IMR-90 (cell line): ENCODE results near the gene WNT11. TPM values are rescaled to one million over a fixed set of nuclear protein-coding genes. Genes with fewer than 3 reads are reported as not detected.

Source experiments
- ATAC-seq: fragments of 200-7000 bp; cut with Tn5 transposase; 2 replicates; pipeline ENCODE4 v1.9.1; 2020; ENCODE audit warnings: low read depth, mild to moderate bottlenecking, moderate library complexity
- BruUV-seq: library from RNA; stranded (reverse); fragments of 400-500 nt; replicated peaks from 2 replicates; lab custom pipeline; 2021; lab: Mats Ljungman, UMichigan
- CTCF ChIA-PET: fragments of 300-600 bp; formaldehyde crosslinking; extraction: SDS; loops from one replicate; lab custom pipeline; 2021; ENCODE audit warnings: antibody characterized with exemption; lab: Yijun Ruan, JAX
- POLR2A ChIA-PET: fragments of 300-600 bp; sonication (Branson Sonifier 250); formaldehyde crosslinking; loops from one replicate; lab custom pipeline; 2022; ENCODE audit warnings: antibody characterized with exemption; ENCODE audit not compliant: unreplicated experiment; lab: Charles Lee
- DNase-seq: peaks from one replicate; pipeline ENCODE4 v3.0.0; 2013
- H2AFZ ChIP-seq: replicated peaks from 2 replicates; pipeline ENCODE3; 2013; ENCODE audit warnings: low read length, mild to moderate bottlenecking; ENCODE audit not compliant: poor library complexity
- H2AK5ac ChIP-seq: 2 replicates; pipeline ENCODE4 v1.6.1; 2013; ENCODE audit warnings: low read depth, low read length, inconsistent platforms
- H2AK9ac ChIP-seq: replicated peaks from 2 replicates; pipeline ENCODE3; 2013; ENCODE audit warnings: mild to moderate bottlenecking, low read depth, low read length, moderate library complexity; ENCODE audit not compliant: poor library complexity
- H2BK120ac ChIP-seq: 2 replicates; pipeline ENCODE4 v1.6.1; 2013; ENCODE audit warnings: low read depth, low read length, inconsistent platforms
- H2BK15ac ChIP-seq: 3 replicates; pipeline ENCODE4 v1.6.1; 2013; ENCODE audit warnings: low read depth, low read length, inconsistent platforms
- H2BK20ac ChIP-seq: 2 replicates; pipeline ENCODE4 v1.6.1; 2013; ENCODE audit warnings: low read depth, mild to moderate bottlenecking, inconsistent platforms, low read length, moderate library complexity
- H2BK5ac ChIP-seq: 2 replicates; pipeline ENCODE4 v1.6.1; 2013; ENCODE audit warnings: mild to moderate bottlenecking, low read depth, low read length, inconsistent platforms; ENCODE audit not compliant: poor library complexity, severe bottlenecking
- H3K14ac ChIP-seq: replicated peaks from 2 replicates; pipeline ENCODE4 v1.6.1; 2013; ENCODE audit warnings: low read depth, low read length, inconsistent platforms
- H3K18ac ChIP-seq: 2 replicates; pipeline ENCODE4 v1.6.1; 2013; ENCODE audit warnings: low read depth, low read length, control low read depth
- H3K23ac ChIP-seq: 2 replicates; pipeline ENCODE4 v1.6.1; 2013; ENCODE audit warnings: low read depth, low read length, inconsistent platforms
- H3K27ac ChIP-seq: 2 replicates; pipeline ENCODE4 v1.5.1; 2013; ENCODE audit warnings: mild to moderate bottlenecking, control low read depth, low read length; ENCODE audit not compliant: insufficient read depth
- H3K27me3 ChIP-seq: 2 replicates; pipeline ENCODE4 v1.6.1; 2013; ENCODE audit warnings: low read length; ENCODE audit not compliant: control insufficient read depth, insufficient read depth
- H3K36me3 ChIP-seq: 2 replicates; pipeline ENCODE4 v1.6.1; 2013; ENCODE audit warnings: low read length, mixed read lengths; ENCODE audit not compliant: control insufficient read depth, insufficient read depth
- H3K4ac ChIP-seq: 2 replicates; pipeline ENCODE4 v1.6.1; 2013; ENCODE audit warnings: low read depth, low read length, inconsistent platforms
- H3K4me1 ChIP-seq: 2 replicates; pipeline ENCODE4 v1.6.1; 2013; ENCODE audit warnings: low read length, mixed read lengths; ENCODE audit not compliant: control insufficient read depth, insufficient read depth
- H3K4me2 ChIP-seq: 2 replicates; pipeline ENCODE4 v1.6.1; 2013; ENCODE audit warnings: low read depth, mild to moderate bottlenecking, control low read depth, low read length, moderate library complexity
- H3K4me3 ChIP-seq: 2 replicates; pipeline ENCODE4 v1.5.1; 2013; ENCODE audit warnings: low read depth, mild to moderate bottlenecking, control low read depth, low read length, moderate library complexity; ENCODE audit not compliant: insufficient read depth
- H3K56ac ChIP-seq: 2 replicates; pipeline ENCODE4 v1.6.1; 2013; ENCODE audit warnings: low read length, inconsistent platforms; ENCODE audit not compliant: insufficient read depth; ENCODE audit errors: extremely low read depth
- H3K79me1 ChIP-seq, 2 experiments: 2 replicates each; pipeline ENCODE4 v1.6.1; 2013; ENCODE audit warnings: low read length in 2 of 2, inconsistent platforms in 1 of 2, low read depth in 1 of 2
- H3K9ac ChIP-seq: 2 replicates; pipeline ENCODE4 v1.6.1; 2013; ENCODE audit warnings: low read depth, low read length, control low read depth
- H3K9me1 ChIP-seq: 2 replicates; pipeline ENCODE4 v1.6.1; 2013; ENCODE audit warnings: low read length, inconsistent platforms; ENCODE audit not compliant: insufficient read depth
- H3K9me3 ChIP-seq: 2 replicates; pipeline ENCODE4 v1.6.1; 2013; ENCODE audit warnings: low read length; ENCODE audit not compliant: control insufficient read depth, insufficient read depth
- H4K20me1 ChIP-seq: 2 replicates; pipeline ENCODE4 v1.6.1; 2013; ENCODE audit warnings: low read length, inconsistent platforms; ENCODE audit not compliant: insufficient read depth
- H4K5ac ChIP-seq: 2 replicates; pipeline ENCODE4 v1.6.1; 2013; ENCODE audit warnings: mild to moderate bottlenecking, low read depth, low read length, control low read depth
- H4K8ac ChIP-seq, 2 experiments: 2 replicates each; pipeline ENCODE4 v1.6.1; 2013; ENCODE audit warnings: low read depth in 2 of 2, low read length in 2 of 2, control low read depth in 1 of 2, inconsistent platforms in 1 of 2
- H4K91ac ChIP-seq: 2 replicates; pipeline ENCODE4 v1.6.1; 2013; ENCODE audit warnings: low read depth, low read length, inconsistent platforms; ENCODE audit not compliant: insufficient read depth
- CEBPB ChIP-seq: IDR thresholded peaks from 2 replicates; pipeline ENCODE4 v1.6.1; 2012; ENCODE audit warnings: low read depth, low read length, improper control_type of control experiment
- CTCF ChIP-seq: conservative IDR thresholded peaks from 2 replicates; pipeline ENCODE4 v1.5.1; 2012; ENCODE audit warnings: mild to moderate bottlenecking, low read depth, low read length, improper control_type of control experiment
- NFE2L2 ChIP-seq: fragments of 150-350 bp; IDR thresholded peaks from 2 replicates; pipeline ENCODE4 v1.6.1; 2016; ENCODE audit warnings: low read depth, mild to moderate bottlenecking, low read length
- POLR2A ChIP-seq: IDR thresholded peaks from 2 replicates; pipeline ENCODE4 v1.6.1; 2012; ENCODE audit warnings: mild to moderate bottlenecking, low read depth, low read length
- RFX5 ChIP-seq: IDR thresholded peaks from 2 replicates; pipeline ENCODE4 v1.8.0; 2012; ENCODE audit warnings: low read depth, mild to moderate bottlenecking, low read length, moderate library complexity
- SMC3 ChIP-seq: fragments of 150-350 bp; IDR thresholded peaks from 2 replicates; pipeline ENCODE4 v1.6.1; 2016; ENCODE audit warnings: low read depth, mild to moderate bottlenecking, antibody characterized with exemption, low read length, moderate library complexity
- WGBS, 2 experiments: methylation state at CpG; one replicate each; pipeline versions ENCODE4 v1.1.5 to v1.1.7; 2013; ENCODE audit warnings: missing lambda C conversion rate in 2 of 2; ENCODE audit not compliant: insufficient read length in 1 of 2; ENCODE audit errors: extremely low coverage in 2 of 2; 5-methylcytosine and 5-hydroxymethylcytosine counted together
- dilution Hi-C: fragments of 300-500 bp; cut with HindIII; formaldehyde crosslinking; loops from one replicate; pipeline ENCODE4 v1.14.3; 2018; ENCODE audit warnings: low sequenced_read_pairs; ENCODE audit not compliant: unreplicated experiment
- in situ Hi-C: fragments of 300-500 bp; cut with MboI; formaldehyde crosslinking; loops from 3 replicates; pipeline ENCODE4 v1.14.3; 2019; ENCODE audit warnings: low sequenced_read_pairs, inconsistent platforms, mixed read lengths
- intact Hi-C: fragments of 100-400 bp; cut with micrococcal nuclease; formaldehyde crosslinking; loops from 2 replicates; pipeline ENCODE4 v1.10.0; 2022
- polyA plus RNA-seq, 3 experiments: library from polyadenylated mRNA; depleted of rRNA; stranded (reverse); fragments of >200 nt; gene quantifications; 2 replicates each; pipeline ENCODE4 v1.2.3, GENCODE V29; 2012; ENCODE audit warnings: low replicate concordance in 1 of 3
- total RNA-seq: library from RNA; depleted of rRNA; stranded (reverse); fragments of >200 nt; gene quantifications from 2 replicates; pipeline ENCODE4 v1.2.3, GENCODE V29; 2012
- TF ChIP-seq, protein P1 (sequence below): fragments of 150-350 bp; IDR thresholded peaks from 2 replicates; pipeline ENCODE4 v1.6.1; 2016; ENCODE audit warnings: low read depth, mild to moderate bottlenecking, low read length, moderate library complexity, borderline replicate concordance

The WNT11 gene
- total and polyA plus RNA-seq, 2 of the 4 experiments (the other 2 are of a cell fraction): 0.10 TPM; not detected in 1

GRCh38 chr11:76206077-76206326, 300 bp downstream of the WNT11 start (continued):
- TF ChIP-seq CEBPB (no peak), RFX5 (no peak), NFE2L2 (no peak)

DNA sequence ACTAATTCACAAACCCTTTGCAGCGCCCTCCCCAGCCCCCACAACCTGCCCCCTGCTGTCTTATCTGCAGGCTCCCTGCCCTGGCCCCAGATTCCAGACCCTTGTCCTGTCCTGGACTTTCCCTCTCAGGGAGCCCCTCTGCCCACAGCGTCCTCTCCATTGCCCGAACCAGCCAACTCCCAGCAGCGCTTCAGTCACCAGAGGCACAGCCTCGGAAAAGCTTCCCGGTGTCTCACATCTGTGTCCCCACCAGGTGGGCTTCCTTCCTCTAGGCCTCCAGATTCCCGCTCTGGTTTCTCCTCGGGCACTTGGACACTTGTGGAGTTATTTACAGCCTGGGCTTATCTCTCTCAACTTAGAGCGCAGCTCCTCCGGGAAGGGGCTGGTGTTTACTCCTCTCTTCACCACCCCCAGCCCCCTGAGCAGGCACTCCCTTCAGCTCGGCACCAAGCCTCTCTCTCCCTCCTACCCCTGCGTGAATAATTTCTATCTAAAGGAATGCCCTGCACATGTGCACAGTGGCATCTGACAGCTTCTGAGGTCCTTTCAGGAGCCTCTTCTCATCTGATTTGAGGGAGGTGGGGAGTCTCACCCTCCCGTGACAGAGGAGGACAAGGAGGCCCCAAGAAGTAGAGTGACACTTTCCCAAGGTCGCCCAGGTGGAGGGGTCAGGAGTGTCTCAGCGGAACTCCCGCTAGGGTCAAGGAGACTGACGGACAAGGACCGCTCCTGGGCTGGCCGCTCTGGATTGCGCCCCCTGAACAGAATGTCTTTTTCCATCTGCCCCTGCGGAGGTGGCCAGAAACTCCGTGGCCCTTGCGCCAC, 838 bp downstream of the WNT11 start:
- CTCF ChIA-PET: no interaction called here
- no peak overlapping the region; the same call in 1 of the 2 replicates for H3K4me2 ChIP-seq
- no peaks in the 10 kb centered on the region for H3K36me3 ChIP-seq
- H3K14ac ChIP-seq: no peak overlapping the region
- ATAC-seq (no peak), DNase-seq (no peak)
- H3K27ac ChIP-seq: no peak overlapping the region
- H4K91ac ChIP-seq: no peak overlapping the region
- H3K18ac ChIP-seq: no peak overlapping the region
- intact Hi-C loops (loop anchor here (5.0 to 10.0 kb wide), 2 partner anchors 237 to 479 kb away; no protein-coding TSS in a partner anchor), dilution Hi-C loops (no loop called here), in situ Hi-C loops (no loop called here)
- H2BK20ac ChIP-seq: no peak overlapping the region
- H3K56ac ChIP-seq: no peak overlapping the region
- H2AK5ac ChIP-seq: no peak overlapping the region
- no peaks in the 10 kb centered on the region for H3K9me3 ChIP-seq
- H3K4me3 ChIP-seq: no peak overlapping the region
- H2BK5ac ChIP-seq: no peak overlapping the region
- H3K23ac ChIP-seq: no peak overlapping the region
- H2BK15ac ChIP-seq: no peak overlapping the region
- no peaks in the 10 kb centered on the region; the same call in 1 of the 2 replicates for H3K4me1 ChIP-seq
- 28% methylated on average over 11 of the region's 23 CpGs; no CpG with 5 or more reads in 1 of the 2 experiments for WGBS, 2 experiments
- no peak overlapping the region for H4K5ac ChIP-seq
- peaks cover 4% of the 10 kb centered on the region; the same call in 1 of the 2 replicates for H4K20me1 ChIP-seq
- TF ChIP-seq SMC3 (no peak), CTCF (no peak), POLR2A (no peak)
- TF ChIP-seq, protein P1, sequence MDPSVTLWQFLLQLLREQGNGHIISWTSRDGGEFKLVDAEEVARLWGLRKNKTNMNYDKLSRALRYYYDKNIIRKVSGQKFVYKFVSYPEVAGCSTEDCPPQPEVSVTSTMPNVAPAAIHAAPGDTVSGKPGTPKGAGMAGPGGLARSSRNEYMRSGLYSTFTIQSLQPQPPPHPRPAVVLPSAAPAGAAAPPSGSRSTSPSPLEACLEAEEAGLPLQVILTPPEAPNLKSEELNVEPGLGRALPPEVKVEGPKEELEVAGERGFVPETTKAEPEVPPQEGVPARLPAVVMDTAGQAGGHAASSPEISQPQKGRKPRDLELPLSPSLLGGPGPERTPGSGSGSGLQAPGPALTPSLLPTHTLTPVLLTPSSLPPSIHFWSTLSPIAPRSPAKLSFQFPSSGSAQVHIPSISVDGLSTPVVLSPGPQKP: no peak
- no peak overlapping the region for H3K9ac ChIP-seq
- H3K4ac ChIP-seq: no peak overlapping the region
- no peak overlapping the region for H2AK9ac ChIP-seq
- no peaks in the 10 kb centered on the region for H3K79me1 ChIP-seq
- H3K27me3 ChIP-seq: peaks cover 78% of the 10 kb centered on the region
- BruUV-seq: no TSS peak
- no peak overlapping the region for H4K8ac ChIP-seq
- H2BK120ac ChIP-seq: no peak overlapping the region
- POLR2A ChIA-PET: no interaction called here
- H2AFZ ChIP-seq: peak overlapping the region; percentile 85
- H3K9me1 ChIP-seq: no peaks in the 10 kb centered on the region
